Liver (tissue), 3 donors: ENCODE results near the gene CYTH3.

Source experiments
- EGR1 ChIP-seq, 2 donors: IDR thresholded peaks; 2 replicates each; pipeline ENCODE4 v1.6.1; 2016 to 2018; ENCODE audit warnings: antibody characterized with exemption in 2 of 2, low read depth in 2 of 2
- FOXA1 ChIP-seq: IDR thresholded peaks from 2 replicates; pipeline ENCODE4 v1.6.1; 2016; ENCODE audit warnings: antibody characterized with exemption
- GABPA ChIP-seq, 2 donors: IDR thresholded peaks in 1 of 2; conservative IDR thresholded peaks in 1 of 2; 2 replicates each; pipeline ENCODE4 v1.6.1; 2016; ENCODE audit warnings: antibody characterized with exemption in 2 of 2, mild to moderate bottlenecking in 1 of 2, moderate library complexity in 1 of 2
- HNF4A ChIP-seq, 2 donors: conservative IDR thresholded peaks; 2 replicates each; pipeline ENCODE4 v1.6.1; 2016; ENCODE audit warnings: antibody characterized with exemption in 2 of 2, mild to moderate bottlenecking in 2 of 2
- JUND ChIP-seq, 2 donors: IDR thresholded peaks; 2 replicates each; pipeline ENCODE4 v1.6.1; 2016; ENCODE audit warnings: antibody characterized with exemption in 2 of 2
- NR2F2 ChIP-seq: IDR thresholded peaks from 2 replicates; pipeline ENCODE4 v1.6.1; 2016; ENCODE audit warnings: antibody characterized with exemption
- RAD21 ChIP-seq, 2 donors: IDR thresholded peaks; 2 replicates each; pipeline ENCODE4 v1.6.1; 2016; ENCODE audit warnings: antibody characterized with exemption in 2 of 2, mild to moderate bottlenecking in 2 of 2
- SP1 ChIP-seq: IDR thresholded peaks from 2 replicates; pipeline ENCODE4 v1.6.1; 2018; ENCODE audit warnings: antibody characterized with exemption, mild to moderate bottlenecking
- TAF1 ChIP-seq: conservative IDR thresholded peaks from 2 replicates; pipeline ENCODE4 v1.6.1; 2016; ENCODE audit warnings: antibody characterized with exemption, mild to moderate bottlenecking
- YY1 ChIP-seq: IDR thresholded peaks from 2 replicates; pipeline ENCODE4 v1.6.1; 2016; ENCODE audit warnings: antibody characterized with exemption, mild to moderate bottlenecking
- TF ChIP-seq, protein P1 (sequence below): fragments of 150-350 bp; IDR thresholded peaks from 2 replicates; pipeline ENCODE4 v1.5.1; 2017; ENCODE audit warnings: improper control_type of control experiment, low read depth, low read length; ENCODE audit not compliant: missing input control
- TF ChIP-seq, protein P2 (sequence below): IDR thresholded peaks from 2 replicates; pipeline ENCODE4 v1.6.1; 2016; ENCODE audit warnings: antibody characterized with exemption, mild to moderate bottlenecking
- TF ChIP-seq, protein P3 (sequence below): IDR thresholded peaks from 2 replicates; pipeline ENCODE4 v1.6.1; 2016; ENCODE audit warnings: antibody characterized with exemption
- TF ChIP-seq, protein P4 (sequence below): IDR thresholded peaks from 2 replicates; pipeline ENCODE4 v1.6.1; 2016; ENCODE audit warnings: antibody characterized with exemption
- donor health status: healthy.
- donor health status: healthy.

DNA sequence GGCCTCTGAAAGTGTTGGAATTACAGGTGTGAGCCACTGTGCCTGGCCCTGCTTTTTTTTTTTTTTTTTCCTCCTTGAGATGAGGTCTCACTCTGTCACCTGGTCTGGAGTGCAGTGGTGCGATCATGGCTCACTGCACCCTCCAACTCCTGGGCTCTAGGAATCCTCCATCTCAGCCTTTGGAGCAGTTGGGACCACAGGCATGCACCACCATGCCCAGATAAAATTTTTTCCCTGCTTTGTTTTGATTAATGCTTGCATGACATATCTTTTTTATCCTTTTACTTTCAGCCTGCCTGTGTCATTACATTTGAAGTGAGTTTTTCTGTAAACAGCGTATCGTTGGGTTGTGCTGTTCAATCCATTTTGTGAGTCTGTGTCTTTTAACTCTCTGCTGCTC, 144.2 kb downstream of the CYTH3 start:
- TF ChIP-seq, protein P1, sequence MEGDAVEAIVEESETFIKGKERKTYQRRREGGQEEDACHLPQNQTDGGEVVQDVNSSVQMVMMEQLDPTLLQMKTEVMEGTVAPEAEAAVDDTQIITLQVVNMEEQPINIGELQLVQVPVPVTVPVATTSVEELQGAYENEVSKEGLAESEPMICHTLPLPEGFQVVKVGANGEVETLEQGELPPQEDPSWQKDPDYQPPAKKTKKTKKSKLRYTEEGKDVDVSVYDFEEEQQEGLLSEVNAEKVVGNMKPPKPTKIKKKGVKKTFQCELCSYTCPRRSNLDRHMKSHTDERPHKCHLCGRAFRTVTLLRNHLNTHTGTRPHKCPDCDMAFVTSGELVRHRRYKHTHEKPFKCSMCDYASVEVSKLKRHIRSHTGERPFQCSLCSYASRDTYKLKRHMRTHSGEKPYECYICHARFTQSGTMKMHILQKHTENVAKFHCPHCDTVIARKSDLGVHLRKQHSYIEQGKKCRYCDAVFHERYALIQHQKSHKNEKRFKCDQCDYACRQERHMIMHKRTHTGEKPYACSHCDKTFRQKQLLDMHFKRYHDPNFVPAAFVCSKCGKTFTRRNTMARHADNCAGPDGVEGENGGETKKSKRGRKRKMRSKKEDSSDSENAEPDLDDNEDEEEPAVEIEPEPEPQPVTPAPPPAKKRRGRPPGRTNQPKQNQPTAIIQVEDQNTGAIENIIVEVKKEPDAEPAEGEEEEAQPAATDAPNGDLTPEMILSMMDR, result no peak
- TF ChIP-seq RAD21 (IDR thresholded peaks at IDR 0.05), result no peak
- no peak for TF ChIP-seq YY1
- TF ChIP-seq, protein P2, sequence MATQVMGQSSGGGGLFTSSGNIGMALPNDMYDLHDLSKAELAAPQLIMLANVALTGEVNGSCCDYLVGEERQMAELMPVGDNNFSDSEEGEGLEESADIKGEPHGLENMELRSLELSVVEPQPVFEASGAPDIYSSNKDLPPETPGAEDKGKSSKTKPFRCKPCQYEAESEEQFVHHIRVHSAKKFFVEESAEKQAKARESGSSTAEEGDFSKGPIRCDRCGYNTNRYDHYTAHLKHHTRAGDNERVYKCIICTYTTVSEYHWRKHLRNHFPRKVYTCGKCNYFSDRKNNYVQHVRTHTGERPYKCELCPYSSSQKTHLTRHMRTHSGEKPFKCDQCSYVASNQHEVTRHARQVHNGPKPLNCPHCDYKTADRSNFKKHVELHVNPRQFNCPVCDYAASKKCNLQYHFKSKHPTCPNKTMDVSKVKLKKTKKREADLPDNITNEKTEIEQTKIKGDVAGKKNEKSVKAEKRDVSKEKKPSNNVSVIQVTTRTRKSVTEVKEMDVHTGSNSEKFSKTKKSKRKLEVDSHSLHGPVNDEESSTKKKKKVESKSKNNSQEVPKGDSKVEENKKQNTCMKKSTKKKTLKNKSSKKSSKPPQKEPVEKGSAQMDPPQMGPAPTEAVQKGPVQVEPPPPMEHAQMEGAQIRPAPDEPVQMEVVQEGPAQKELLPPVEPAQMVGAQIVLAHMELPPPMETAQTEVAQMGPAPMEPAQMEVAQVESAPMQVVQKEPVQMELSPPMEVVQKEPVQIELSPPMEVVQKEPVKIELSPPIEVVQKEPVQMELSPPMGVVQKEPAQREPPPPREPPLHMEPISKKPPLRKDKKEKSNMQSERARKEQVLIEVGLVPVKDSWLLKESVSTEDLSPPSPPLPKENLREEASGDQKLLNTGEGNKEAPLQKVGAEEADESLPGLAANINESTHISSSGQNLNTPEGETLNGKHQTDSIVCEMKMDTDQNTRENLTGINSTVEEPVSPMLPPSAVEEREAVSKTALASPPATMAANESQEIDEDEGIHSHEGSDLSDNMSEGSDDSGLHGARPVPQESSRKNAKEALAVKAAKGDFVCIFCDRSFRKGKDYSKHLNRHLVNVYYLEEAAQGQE, result no peak
- no peak for TF ChIP-seq SP1
- no peak for TF ChIP-seq NR2F2
- no peak for TF ChIP-seq FOXA1
- no peak for TF ChIP-seq TAF1
- TF ChIP-seq, protein P3, sequence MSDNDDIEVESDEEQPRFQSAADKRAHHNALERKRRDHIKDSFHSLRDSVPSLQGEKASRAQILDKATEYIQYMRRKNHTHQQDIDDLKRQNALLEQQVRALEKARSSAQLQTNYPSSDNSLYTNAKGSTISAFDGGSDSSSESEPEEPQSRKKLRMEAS, result no peak
- TF ChIP-seq, protein P4, sequence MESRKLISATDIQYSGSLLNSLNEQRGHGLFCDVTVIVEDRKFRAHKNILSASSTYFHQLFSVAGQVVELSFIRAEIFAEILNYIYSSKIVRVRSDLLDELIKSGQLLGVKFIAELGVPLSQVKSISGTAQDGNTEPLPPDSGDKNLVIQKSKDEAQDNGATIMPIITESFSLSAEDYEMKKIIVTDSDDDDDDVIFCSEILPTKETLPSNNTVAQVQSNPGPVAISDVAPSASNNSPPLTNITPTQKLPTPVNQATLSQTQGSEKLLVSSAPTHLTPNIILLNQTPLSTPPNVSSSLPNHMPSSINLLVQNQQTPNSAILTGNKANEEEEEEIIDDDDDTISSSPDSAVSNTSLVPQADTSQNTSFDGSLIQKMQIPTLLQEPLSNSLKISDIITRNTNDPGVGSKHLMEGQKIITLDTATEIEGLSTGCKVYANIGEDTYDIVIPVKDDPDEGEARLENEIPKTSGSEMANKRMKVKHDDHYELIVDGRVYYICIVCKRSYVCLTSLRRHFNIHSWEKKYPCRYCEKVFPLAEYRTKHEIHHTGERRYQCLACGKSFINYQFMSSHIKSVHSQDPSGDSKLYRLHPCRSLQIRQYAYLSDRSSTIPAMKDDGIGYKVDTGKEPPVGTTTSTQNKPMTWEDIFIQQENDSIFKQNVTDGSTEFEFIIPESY, result no peak
- TF ChIP-seq EGR1 (IDR thresholded peaks at IDR 0.05; ENCODE audit: low read depth in 2 of 2), result no peak
- TF ChIP-seq GABPA (IDR thresholded peaks at IDR 0.05 in 1 of 2, conservative IDR thresholded peaks at IDR 0.05 in 1 of 2), result no peak
- TF ChIP-seq HNF4A (conservative IDR thresholded peaks at IDR 0.05), result no peak
- TF ChIP-seq JUND (IDR thresholded peaks at IDR 0.05), result no peak
